Measurements from ENCODE around the gene PDE4D. TPM values are rescaled to one million over a fixed set of nuclear protein-coding genes. Genes with fewer than 3 reads are reported as not detected.

The PDE4D gene
- total RNA-seq, 1 donor from 2014 or later = 34.5 TPM

GRCh38 chr5:59856358-59856757, 37.2 kb downstream of the PDE4D start:
- no peaks in the 10 kb centered on the region for H3K4me1 ChIP-seq
- DNase-seq = no peak
- intact Hi-C loops (cut with micrococcal nuclease) = no loop called here
- H3K27ac ChIP-seq (replicated peaks) = no peak overlapping the region
- H3K4me3 ChIP-seq = no peak overlapping the region
- TF ChIP-seq, protein P1, sequence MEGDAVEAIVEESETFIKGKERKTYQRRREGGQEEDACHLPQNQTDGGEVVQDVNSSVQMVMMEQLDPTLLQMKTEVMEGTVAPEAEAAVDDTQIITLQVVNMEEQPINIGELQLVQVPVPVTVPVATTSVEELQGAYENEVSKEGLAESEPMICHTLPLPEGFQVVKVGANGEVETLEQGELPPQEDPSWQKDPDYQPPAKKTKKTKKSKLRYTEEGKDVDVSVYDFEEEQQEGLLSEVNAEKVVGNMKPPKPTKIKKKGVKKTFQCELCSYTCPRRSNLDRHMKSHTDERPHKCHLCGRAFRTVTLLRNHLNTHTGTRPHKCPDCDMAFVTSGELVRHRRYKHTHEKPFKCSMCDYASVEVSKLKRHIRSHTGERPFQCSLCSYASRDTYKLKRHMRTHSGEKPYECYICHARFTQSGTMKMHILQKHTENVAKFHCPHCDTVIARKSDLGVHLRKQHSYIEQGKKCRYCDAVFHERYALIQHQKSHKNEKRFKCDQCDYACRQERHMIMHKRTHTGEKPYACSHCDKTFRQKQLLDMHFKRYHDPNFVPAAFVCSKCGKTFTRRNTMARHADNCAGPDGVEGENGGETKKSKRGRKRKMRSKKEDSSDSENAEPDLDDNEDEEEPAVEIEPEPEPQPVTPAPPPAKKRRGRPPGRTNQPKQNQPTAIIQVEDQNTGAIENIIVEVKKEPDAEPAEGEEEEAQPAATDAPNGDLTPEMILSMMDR (IDR thresholded peaks at IDR 0.05; ENCODE audit: borderline replicate concordance) = no peak
- H3K36me3 ChIP-seq = no peaks in the 10 kb centered on the region
- no peaks in the 10 kb centered on the region for H3K9me3 ChIP-seq (replicated peaks)
- no peaks in the 10 kb centered on the region for H3K27me3 ChIP-seq (ENCODE audit: low read depth)

DNA sequence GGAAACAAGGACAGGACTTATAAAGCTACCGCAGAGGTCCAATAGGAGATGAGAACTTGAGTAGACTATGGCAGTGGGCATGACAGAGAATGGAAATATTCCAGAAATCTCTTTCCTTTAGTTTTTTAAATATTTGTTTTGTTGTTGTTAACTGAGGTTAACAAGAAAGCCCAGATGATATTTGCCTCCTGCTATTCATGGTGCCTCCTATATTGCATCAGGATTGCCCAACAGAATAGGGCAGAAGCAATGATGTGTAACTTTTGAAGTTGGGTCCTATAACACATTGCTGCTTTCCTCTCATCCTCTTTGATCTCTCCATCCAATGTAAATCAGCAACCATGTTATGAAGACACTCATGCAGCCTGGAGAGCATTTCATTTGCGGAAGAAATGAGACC, 42.8 kb downstream of the PDE4D start:
- no peak overlapping the region for H3K4me3 ChIP-seq
- no peak for DNase-seq
- H3K36me3 ChIP-seq = no peaks in the 10 kb centered on the region
- no peak overlapping the region for H3K27ac ChIP-seq (replicated peaks)
- intact Hi-C loops (cut with micrococcal nuclease) = no loop called here
- H3K9me3 ChIP-seq (replicated peaks) = no peaks in the 10 kb centered on the region
- no peaks in the 10 kb centered on the region for H3K4me1 ChIP-seq
- no peaks in the 10 kb centered on the region for H3K27me3 ChIP-seq (ENCODE audit: low read depth)
- TF ChIP-seq, protein P1 (IDR thresholded peaks at IDR 0.05; ENCODE audit: borderline replicate concordance) = no peak

GRCh38 chr5:59847586-59847985, 45.9 kb downstream of the PDE4D start:
- H3K36me3 ChIP-seq = no peaks in the 10 kb centered on the region

DNA sequence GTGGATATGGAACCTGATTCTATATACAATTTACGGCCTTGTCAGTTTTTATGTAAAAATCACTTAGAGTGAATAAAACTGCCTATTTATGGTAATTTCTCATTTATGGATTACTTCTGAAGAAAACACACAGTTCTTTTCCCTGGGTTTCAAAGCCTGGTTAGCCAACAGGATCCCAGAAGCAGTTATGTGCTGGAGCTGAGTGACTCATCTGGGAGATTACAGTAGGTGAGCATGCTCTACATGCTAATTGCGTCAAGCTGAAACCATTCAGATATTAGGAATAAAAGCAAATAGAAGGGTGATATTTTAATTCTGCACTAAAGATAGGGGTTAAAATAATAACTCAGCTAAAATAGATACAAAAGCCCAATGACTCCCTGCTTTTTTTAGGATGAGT, 47.8 kb downstream of the PDE4D start:
- no peak overlapping the region for H3K27ac ChIP-seq (replicated peaks)
- H3K9me3 ChIP-seq (replicated peaks) = no peaks in the 10 kb centered on the region
- intact Hi-C loops (cut with micrococcal nuclease) = no loop called here
- H3K4me1 ChIP-seq = no peaks in the 10 kb centered on the region
- H3K4me3 ChIP-seq = no peak overlapping the region
- TF ChIP-seq, protein P1 (IDR thresholded peaks at IDR 0.05; ENCODE audit: borderline replicate concordance) = no peak
- H3K27me3 ChIP-seq (ENCODE audit: low read depth) = no peaks in the 10 kb centered on the region
- DNase-seq = no peak
- no peaks in the 10 kb centered on the region for H3K36me3 ChIP-seq

More at GRCh38 chr5:59847586-59847985, 45.9 kb downstream of the PDE4D start:
- Histone ChIP-seq H3K4me1 (no peaks in the 10 kb centered on the region), H3K4me3 (no peak overlapping the region), H3K27ac (replicated peaks) (no peak overlapping the region), H3K9me3 (replicated peaks) (no peaks in the 10 kb centered on the region), H3K27me3 (ENCODE audit: low read depth) (no peaks in the 10 kb centered on the region)
- DNase-seq = no peak
- TF ChIP-seq, protein P1 (IDR thresholded peaks at IDR 0.05; ENCODE audit: borderline replicate concordance) = no peak
- intact Hi-C loops (cut with micrococcal nuclease) = no loop called here

DNA sequence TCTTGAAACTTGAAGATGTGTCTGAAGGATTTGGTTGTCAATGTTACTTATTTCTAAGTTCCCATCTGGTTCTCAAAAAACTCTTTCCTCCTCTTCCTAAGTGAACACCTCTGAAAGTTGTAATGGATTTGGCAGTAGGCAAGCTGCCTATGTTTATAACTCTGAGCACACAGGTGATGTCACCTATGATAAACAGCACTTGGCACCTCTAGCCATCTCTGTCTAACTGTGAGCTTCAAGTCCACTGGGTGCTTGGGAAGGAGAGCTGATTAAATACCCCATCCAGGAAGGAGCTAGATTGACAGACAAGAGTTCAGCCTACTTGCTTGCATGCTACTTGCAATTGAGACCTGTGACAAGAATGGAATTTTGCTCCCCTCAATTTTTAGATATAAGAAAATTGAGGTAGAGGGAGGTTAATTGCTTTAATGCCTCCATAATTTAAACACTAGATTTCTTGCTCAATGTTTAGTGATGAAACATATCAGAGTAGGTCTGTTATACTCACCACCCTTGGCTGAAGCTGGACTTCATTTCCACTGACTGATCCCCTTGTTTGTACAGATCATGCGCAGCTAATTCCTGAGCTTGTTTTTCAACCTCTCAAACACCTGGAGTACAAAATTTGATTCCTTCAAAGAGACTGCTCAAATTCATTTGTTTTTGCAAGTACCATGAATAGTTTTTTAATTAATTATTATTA, 49.9 kb downstream of the PDE4D start:
- Histone ChIP-seq H3K9me3 (replicated peaks) (no peaks in the 10 kb centered on the region), H3K4me3 (no peak overlapping the region), H3K27me3 (ENCODE audit: low read depth) (no peaks in the 10 kb centered on the region), H3K27ac (replicated peaks) (no peak overlapping the region), H3K4me1 (no peaks in the 10 kb centered on the region), H3K36me3 (no peaks in the 10 kb centered on the region)
- intact Hi-C loops (cut with micrococcal nuclease) = no loop called here
- TF ChIP-seq, protein P1 (IDR thresholded peaks at IDR 0.05; ENCODE audit: borderline replicate concordance) = no peak
- no peak for DNase-seq

Measured in left ventricle myocardium inferior (tissue), 1 donor.